ENCODE data around the gene NOXA1.
"Not testable (repeated sequence)": the region's sequence is repeated elsewhere in the genome, so short reads cannot be mapped to it uniquely, and the experiment has no call there.

The NOXA1 gene, protein sequence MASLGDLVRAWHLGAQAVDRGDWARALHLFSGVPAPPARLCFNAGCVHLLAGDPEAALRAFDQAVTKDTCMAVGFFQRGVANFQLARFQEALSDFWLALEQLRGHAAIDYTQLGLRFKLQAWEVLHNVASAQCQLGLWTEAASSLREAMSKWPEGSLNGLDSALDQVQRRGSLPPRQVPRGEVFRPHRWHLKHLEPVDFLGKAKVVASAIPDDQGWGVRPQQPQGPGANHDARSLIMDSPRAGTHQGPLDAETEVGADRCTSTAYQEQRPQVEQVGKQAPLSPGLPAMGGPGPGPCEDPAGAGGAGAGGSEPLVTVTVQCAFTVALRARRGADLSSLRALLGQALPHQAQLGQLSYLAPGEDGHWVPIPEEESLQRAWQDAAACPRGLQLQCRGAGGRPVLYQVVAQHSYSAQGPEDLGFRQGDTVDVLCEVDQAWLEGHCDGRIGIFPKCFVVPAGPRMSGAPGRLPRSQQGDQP

DNA sequence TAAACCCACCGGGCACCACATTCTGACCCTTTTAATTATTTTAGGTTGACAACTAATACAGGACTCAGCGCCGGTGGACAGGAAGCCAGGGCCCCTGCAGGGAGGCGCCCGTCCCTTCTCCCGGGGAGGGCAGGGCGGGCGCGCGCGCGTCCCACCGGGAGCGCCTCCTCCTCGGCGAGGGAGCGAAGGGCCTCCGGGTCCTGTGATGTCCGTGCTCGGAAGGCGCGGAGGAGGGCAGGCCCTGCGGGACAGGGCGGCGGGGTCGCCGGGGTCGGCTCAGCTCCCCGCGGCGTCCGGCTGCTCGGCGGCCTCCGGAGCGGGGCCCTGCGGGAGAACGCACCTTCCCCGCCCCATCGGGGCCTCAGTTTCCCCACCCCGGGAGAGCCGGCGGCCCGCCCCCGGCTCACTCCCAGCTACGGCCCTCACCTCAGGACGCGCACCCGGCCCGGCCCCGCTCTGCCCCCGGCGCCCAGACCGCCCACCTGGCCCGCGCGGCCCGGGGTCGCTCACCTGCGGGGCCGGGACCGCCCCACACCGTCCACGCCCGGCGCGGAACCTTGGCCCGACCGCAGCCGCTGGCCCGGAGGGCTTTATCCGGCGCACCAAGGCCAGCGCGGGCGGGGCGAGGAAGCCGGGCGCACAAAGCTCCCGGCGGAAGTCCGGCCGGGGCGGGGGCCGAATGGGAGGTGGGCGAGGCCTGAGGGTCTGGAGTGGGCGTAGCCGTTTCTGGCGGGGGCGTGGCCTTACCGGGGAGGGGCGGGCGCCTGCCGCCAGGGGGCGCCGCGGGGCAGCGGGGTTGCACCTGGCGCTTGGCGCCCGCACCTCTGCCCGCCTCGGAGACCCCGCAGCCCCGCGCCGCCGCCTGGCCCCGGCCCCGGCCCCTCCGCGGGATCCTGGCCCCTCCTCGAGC lies at the start of gene NOXA1, which contains the start of gene EXD3:
Gene NOXA1, plus strand, starts transcription at position 790 of the 910 bp plus-strand sequence. CDS start 137 bp downstream, outside the sequence.
Gene EXD3, minus strand, starts transcription at position 559 of the 910 bp plus-strand sequence. CDS start 27,805 bp downstream, outside the sequence.
- H3K27ac Mint-ChIP-seq: peak within 1 kb of the TSS; percentile 22 to 53 (median 33)
- peak within 1 kb of the TSS; percentile 88 to 91 (median 88) for H3K4me3 Mint-ChIP-seq
- no peaks in the 10 kb centered on the region for H3K27me3 Mint-ChIP-seq (ENCODE audit: low read depth)
- no peaks in the 10 kb centered on the region for H3K36me3 Mint-ChIP-seq (ENCODE audit: low read depth)
- H3K9me3 Mint-ChIP-seq: no peaks in the 10 kb centered on the region
- TF ChIP-seq, protein P1, sequence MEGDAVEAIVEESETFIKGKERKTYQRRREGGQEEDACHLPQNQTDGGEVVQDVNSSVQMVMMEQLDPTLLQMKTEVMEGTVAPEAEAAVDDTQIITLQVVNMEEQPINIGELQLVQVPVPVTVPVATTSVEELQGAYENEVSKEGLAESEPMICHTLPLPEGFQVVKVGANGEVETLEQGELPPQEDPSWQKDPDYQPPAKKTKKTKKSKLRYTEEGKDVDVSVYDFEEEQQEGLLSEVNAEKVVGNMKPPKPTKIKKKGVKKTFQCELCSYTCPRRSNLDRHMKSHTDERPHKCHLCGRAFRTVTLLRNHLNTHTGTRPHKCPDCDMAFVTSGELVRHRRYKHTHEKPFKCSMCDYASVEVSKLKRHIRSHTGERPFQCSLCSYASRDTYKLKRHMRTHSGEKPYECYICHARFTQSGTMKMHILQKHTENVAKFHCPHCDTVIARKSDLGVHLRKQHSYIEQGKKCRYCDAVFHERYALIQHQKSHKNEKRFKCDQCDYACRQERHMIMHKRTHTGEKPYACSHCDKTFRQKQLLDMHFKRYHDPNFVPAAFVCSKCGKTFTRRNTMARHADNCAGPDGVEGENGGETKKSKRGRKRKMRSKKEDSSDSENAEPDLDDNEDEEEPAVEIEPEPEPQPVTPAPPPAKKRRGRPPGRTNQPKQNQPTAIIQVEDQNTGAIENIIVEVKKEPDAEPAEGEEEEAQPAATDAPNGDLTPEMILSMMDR (IDR thresholded peaks at IDR 0.05; ENCODE audit: unreplicated experiment in 3 of 3): peak; percentile 39 to 60 (median 56)
- peaks cover 11% of the 10 kb centered on the region for H3K4me1 Mint-ChIP-seq

GRCh38 chr9:137373611-137373980 lies 49.6 kb upstream of the NOXA1 start:
- Mint-ChIP-seq H3K27ac (peak overlapping the region in 2 of 3 experiments; percentile 63 to 89), H3K4me3 (no peak overlapping the region), H3K4me1 (peaks cover 5% of the 10 kb centered on the region), H3K27me3 (ENCODE audit: low read depth) (peaks cover 3% of the 10 kb centered on the region), H3K36me3 (ENCODE audit: low read depth) (peaks cover 21% of the 10 kb centered on the region), H3K9me3 (peaks cover 8% of the 10 kb centered on the region)
- TF ChIP-seq, protein P1 (IDR thresholded peaks at IDR 0.05; ENCODE audit: unreplicated experiment in 3 of 3): no peak

DNA sequence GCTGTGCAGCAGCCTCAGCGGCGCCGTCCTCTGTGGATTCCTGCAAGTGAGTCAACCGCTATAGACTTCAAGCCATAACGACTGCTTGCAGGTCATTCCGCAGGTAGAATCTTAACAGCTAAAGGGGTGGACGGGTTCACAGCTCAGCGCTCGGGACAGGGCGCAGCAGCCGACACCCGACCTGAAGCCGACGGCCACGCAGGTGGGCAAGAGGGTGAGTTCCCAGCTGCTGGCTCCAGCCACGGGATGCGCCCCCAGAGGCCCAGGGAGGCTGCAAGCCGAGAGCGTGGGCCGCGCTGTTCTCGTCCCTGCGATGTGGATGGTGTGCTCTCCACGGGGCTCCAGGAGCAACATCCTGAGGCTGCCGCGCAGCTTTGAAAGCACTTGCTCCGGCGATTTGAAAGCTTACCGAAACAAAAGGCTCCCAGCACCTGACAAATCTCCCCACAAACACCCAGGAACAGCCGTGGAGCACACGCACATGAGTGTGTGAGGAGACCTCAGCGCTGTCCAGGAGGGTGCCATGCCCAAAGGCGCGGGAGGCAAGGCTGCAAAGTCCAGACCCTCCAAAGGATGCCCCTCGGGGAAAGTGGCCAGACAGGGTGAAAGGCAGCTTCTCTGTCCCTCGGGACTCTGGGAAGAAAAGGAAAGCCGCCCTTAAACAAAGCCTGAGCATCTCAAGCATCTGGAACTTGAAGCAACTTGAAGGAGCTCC lies 48.9 kb upstream of the NOXA1 start:
- H3K9me3 Mint-ChIP-seq: peaks cover 9% of the 10 kb centered on the region
- H3K36me3 Mint-ChIP-seq (ENCODE audit: low read depth): peaks cover 24% of the 10 kb centered on the region
- H3K4me3 Mint-ChIP-seq: no peak overlapping the region
- TF ChIP-seq, protein P1 (IDR thresholded peaks at IDR 0.05; ENCODE audit: unreplicated experiment in 3 of 3): no peak
- H3K27ac Mint-ChIP-seq: no peak overlapping the region
- H3K27me3 Mint-ChIP-seq (ENCODE audit: low read depth): peaks cover 4% of the 10 kb centered on the region
- H3K4me1 Mint-ChIP-seq: peaks cover 5% of the 10 kb centered on the region

- H3K9me3 Mint-ChIP-seq: peaks cover 9% of the 10 kb centered on the region
- no peak overlapping the region for H3K4me3 Mint-ChIP-seq
- H3K27ac Mint-ChIP-seq: no peak overlapping the region
- TF ChIP-seq, protein P1 (IDR thresholded peaks at IDR 0.05; ENCODE audit: unreplicated experiment in 3 of 3): no peak
- H3K27me3 Mint-ChIP-seq (ENCODE audit: low read depth): peaks cover 4% of the 10 kb centered on the region
- no peaks in the 10 kb centered on the region for H3K4me1 Mint-ChIP-seq
- H3K36me3 Mint-ChIP-seq (ENCODE audit: low read depth): peaks cover 24% of the 10 kb centered on the region
These were observed 47.7 kb upstream of the NOXA1 start for GRCh38 chr9:137375321-137376058.

- Mint-ChIP-seq H3K36me3 (ENCODE audit: low read depth) (peaks cover 24% of the 10 kb centered on the region), H3K27me3 (ENCODE audit: low read depth) (peaks cover 4% of the 10 kb centered on the region), H3K9me3 (peaks cover 9% of the 10 kb centered on the region), H3K4me3 (no peak overlapping the region), H3K27ac (no peak overlapping the region), H3K4me1 (no peaks in the 10 kb centered on the region)
- TF ChIP-seq, protein P1 (IDR thresholded peaks at IDR 0.05; ENCODE audit: unreplicated experiment in 3 of 3): no peak
These were observed 46.8 kb upstream of the NOXA1 start for GRCh38 chr9:137376386-137376785.

DNA sequence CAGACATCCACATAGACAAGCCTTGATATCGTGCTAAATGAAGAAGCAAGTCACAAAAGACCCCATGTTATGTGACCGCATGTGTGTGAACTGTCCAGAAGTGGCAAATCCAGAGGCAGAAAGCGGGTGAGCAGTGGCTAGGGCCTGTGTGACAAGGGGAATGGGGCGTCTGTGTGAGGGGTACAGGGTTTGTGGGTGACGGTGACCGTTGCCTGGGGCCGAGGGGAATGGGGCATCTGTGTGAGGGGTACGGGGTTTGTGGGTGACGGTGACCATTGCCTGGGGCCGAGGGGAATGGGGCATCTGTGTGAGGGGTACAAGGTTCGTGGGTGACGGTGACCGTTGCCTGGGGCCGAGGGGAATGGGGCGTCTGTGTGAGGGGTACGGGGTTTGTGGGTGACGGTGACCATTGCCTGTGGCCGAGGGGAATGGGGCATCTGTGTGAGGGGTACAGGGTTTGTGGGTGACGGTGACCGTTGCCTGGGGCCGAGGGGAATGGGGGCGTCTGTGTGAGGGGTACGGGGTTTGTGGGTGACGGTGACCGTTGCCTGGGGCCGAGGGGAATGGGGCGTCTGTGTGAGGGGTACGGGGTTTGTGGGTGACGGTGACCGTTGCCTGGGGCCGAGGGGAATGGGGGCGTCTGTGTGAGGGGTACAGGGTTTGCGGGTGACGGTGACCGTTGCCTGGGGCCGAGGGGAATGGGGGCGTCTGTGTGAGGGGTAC lies 44.3 kb upstream of the NOXA1 start:
- not testable (repeated sequence) for H3K9me3 Mint-ChIP-seq; H3K4me1 Mint-ChIP-seq; H3K27ac Mint-ChIP-seq; H3K27me3 Mint-ChIP-seq (ENCODE audit: low read depth); H3K4me3 Mint-ChIP-seq
- H3K36me3 Mint-ChIP-seq (ENCODE audit: low read depth): peaks cover 20% of the 10 kb centered on the region
